Activated B cell treated with CpG ODN at 0.5 μM for 24 hours (primary cell): ENCODE data around the gene LSM14A. TPM values are rescaled to one million over a fixed set of nuclear protein-coding genes. Genes with fewer than 3 reads are reported as not detected.

Experiments used
- ATAC-seq: fragments of 200-7000 bp; cut with Tn5 transposase; one replicate; pipeline ENCODE4 v1.10.0; 2021; ENCODE audit warnings: low read depth, mild to moderate bottlenecking, moderate library complexity
- CTCF ChIA-PET: fragments of 350-600 bp; sonication (Branson Sonifier 250); formaldehyde crosslinking; loops from one replicate; lab custom pipeline; 2021; ENCODE audit warnings: antibody characterized with exemption; lab: Charles Lee
- POLR2A ChIA-PET: fragments of 350-600 bp; sonication (Branson Sonifier 250); formaldehyde crosslinking; loops from one replicate; lab custom pipeline; 2021; ENCODE audit warnings: antibody characterized with exemption; lab: Charles Lee
- DNase-seq: peaks from one replicate; pipeline ENCODE4 v3.0.0; 2022
- H3K27ac Mint-ChIP-seq: one replicate; pipeline ENCODE4 v1.8.0; 2020; ENCODE audit warnings: mixed read lengths
- H3K27me3 Mint-ChIP-seq: one replicate; pipeline ENCODE4 v1.8.0; 2021; ENCODE audit warnings: mixed read lengths
- H3K36me3 Mint-ChIP-seq: one replicate; pipeline ENCODE4 v1.8.0; 2021; ENCODE audit warnings: low read depth, mixed read lengths
- H3K4me1 Mint-ChIP-seq: one replicate; pipeline ENCODE4 v1.8.0; 2021; ENCODE audit warnings: mixed read lengths
- H3K4me3 Mint-ChIP-seq: one replicate; pipeline ENCODE4 v1.8.0; 2020; ENCODE audit warnings: mild to moderate bottlenecking, mixed read lengths
- H3K9me3 Mint-ChIP-seq: one replicate; pipeline ENCODE4 v1.8.0; 2020; ENCODE audit warnings: mixed read lengths
- CTCF ChIP-seq: fragments of 200-600 bp; IDR thresholded peaks from one replicate; pipeline ENCODE4 v1.8.0; 2022; ENCODE audit warnings: antibody characterized with exemption, mild to moderate bottlenecking
- intact Hi-C: fragments of 100-400 bp; cut with micrococcal nuclease; formaldehyde crosslinking; loops from one replicate; pipeline ENCODE4 v1.15.1; 2024
- total RNA-seq: library from RNA; stranded (reverse); gene quantifications from 2 replicates; pipeline ENCODE4 v1.2.3, GENCODE V29; 2022

LSM14A gene
- total RNA-seq, 1 donor from 2014 or later: 136 TPM

DNA sequence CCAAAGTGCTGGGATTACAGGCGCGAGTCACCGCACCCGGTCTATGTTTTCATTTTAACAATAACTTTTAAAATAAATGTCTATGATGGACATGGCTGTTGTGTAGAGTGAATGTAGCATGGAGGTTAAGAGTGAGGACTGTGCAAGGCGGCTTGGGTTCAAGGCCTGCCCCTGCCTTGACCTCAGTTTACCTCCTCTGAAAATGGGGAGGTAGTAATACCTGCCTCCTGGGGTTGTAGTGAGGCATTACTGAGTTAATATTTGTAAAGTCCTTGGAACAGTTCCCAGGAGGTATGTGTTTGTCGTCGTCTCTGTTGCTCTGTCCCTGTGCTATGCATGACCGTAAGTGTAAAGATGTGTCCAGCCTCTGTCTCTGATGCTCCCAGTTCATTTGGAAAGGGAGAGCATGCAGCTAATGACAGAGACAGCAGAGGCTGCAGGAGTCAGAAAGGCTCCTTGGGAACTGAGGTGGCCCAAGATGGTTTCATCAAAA, 91.5 kb downstream of the LSM14A start:
- Mint-ChIP-seq H3K9me3 (peaks cover 2% of the 10 kb centered on the region), H3K4me1 (peaks cover 57% of the 10 kb centered on the region), H3K27me3 (no peaks in the 10 kb centered on the region), H3K36me3 (peaks cover 35% of the 10 kb centered on the region), H3K27ac (no peak overlapping the region), H3K4me3 (no peak overlapping the region)
- POLR2A ChIA-PET: no interaction called here
- intact Hi-C loops: loop anchor here (10.0 kb wide), 1 partner anchor 1089 kb away; no protein-coding TSS in a partner anchor
- no peak for ATAC-seq
- no peak for TF ChIP-seq CTCF
- no peak for DNase-seq
- CTCF ChIA-PET: no interaction called here

DNA sequence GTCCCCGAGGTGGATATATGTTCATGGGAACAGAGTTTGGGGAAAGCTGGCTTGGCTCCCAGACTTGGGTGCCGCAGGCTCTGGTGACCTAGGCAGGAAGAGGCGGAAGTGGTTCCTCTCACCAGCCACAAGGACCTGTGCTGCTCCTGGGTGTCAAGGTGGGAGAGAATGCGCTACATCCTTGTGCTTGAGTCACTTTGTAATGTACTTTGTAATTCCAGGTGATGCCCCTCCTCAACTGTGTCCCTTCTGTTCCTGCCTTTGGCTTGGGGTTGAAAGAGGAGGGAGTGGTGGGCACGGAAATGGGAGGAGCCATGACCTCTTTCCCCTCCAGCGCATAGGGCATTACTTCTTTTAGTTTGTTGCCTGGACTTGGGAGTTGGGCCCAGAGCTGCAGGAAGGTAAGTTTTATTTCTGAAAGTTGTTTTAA, 92.9 kb downstream of the LSM14A start:
- Mint-ChIP-seq H3K27me3 (no peaks in the 10 kb centered on the region), H3K9me3 (no peaks in the 10 kb centered on the region), H3K36me3 (peaks cover 26% of the 10 kb centered on the region), H3K27ac (no peak overlapping the region), H3K4me3 (no peak overlapping the region), H3K4me1 (peaks cover 60% of the 10 kb centered on the region)
- ATAC-seq (no peak), DNase-seq (no peak)
- CTCF ChIA-PET: interaction anchor here (0.9 kb wide), 1 partner anchor 9 kb away, joined by 3 read pairs; no protein-coding TSS in a partner anchor
- intact Hi-C loops: loop anchor here (10.0 kb wide), 1 partner anchor 1090 kb away; no protein-coding TSS in a partner anchor
- POLR2A ChIA-PET: no interaction called here
- TF ChIP-seq CTCF: no peak

- DNase-seq (no peak), ATAC-seq (no peak)
- intact Hi-C loops: loop anchor here (10.0 kb wide), 1 partner anchor 1094 kb away; no protein-coding TSS in a partner anchor
- Mint-ChIP-seq H3K4me3 (peak overlapping the region; percentile 29), H3K9me3 (no peaks in the 10 kb centered on the region), H3K36me3 (peaks cover 16% of the 10 kb centered on the region), H3K27me3 (no peaks in the 10 kb centered on the region), H3K4me1 (peaks cover 82% of the 10 kb centered on the region), H3K27ac (peak overlapping the region; percentile 95)
- ChIA-PET POLR2A (interaction anchor here (0.9 to 3.4 kb wide), 9 partner anchors 8 to 98 kb away, joined by 3 to 19 read pairs (median 7); partner anchors contain the start of gene GARRE1), CTCF (interaction anchor here (1.5 to 1.6 kb wide), 2 partner anchors 42 to 77 kb away, joined by 3 to 4 read pairs; no protein-coding TSS in a partner anchor)
- TF ChIP-seq CTCF: no peak
Measured at GRCh38 chr19:34269081-34269480, 96.8 kb downstream of the LSM14A start.

GRCh38 chr19:34269489-34269888, 97.2 kb downstream of the LSM14A start:
- no peaks in the 10 kb centered on the region for H3K27me3 Mint-ChIP-seq
- no peaks in the 10 kb centered on the region for H3K9me3 Mint-ChIP-seq
- peak overlapping the region; percentile 77 for H3K4me3 Mint-ChIP-seq
- no peak for TF ChIP-seq CTCF
- peaks cover 84% of the 10 kb centered on the region for H3K4me1 Mint-ChIP-seq
- peak; percentile 15 for ATAC-seq
- H3K36me3 Mint-ChIP-seq: peaks cover 16% of the 10 kb centered on the region
- H3K27ac Mint-ChIP-seq: peak overlapping the region; percentile 95
- no peak for DNase-seq
- intact Hi-C loops: loop anchor here (10.0 kb wide), 1 partner anchor 1095 kb away; no protein-coding TSS in a partner anchor
- ChIA-PET CTCF (interaction anchor here (0.7 to 1.6 kb wide), 3 partner anchors 20 to 77 kb away, joined by 3 to 4 read pairs (median 3); no protein-coding TSS in a partner anchor), POLR2A (interaction anchor here (0.7 to 3.4 kb wide), 11 partner anchors 8 to 161 kb away, joined by 3 to 19 read pairs (median 7); partner anchors contain the start of gene GARRE1)

- no peaks in the 10 kb centered on the region for H3K27me3 Mint-ChIP-seq
- POLR2A ChIA-PET: interaction anchor here (0.5 to 3.4 kb wide), 15 partner anchors 9 to 407 kb away, joined by 3 to 19 read pairs (median 4); partner anchors contain the start of genes GARRE1 and ZNF302
- ATAC-seq (peak; percentile 87), DNase-seq (peak; percentile 47)
- CTCF ChIA-PET: interaction anchor here (0.7 to 1.6 kb wide), 3 partner anchors 21 to 76 kb away, joined by 3 to 4 read pairs (median 3); no protein-coding TSS in a partner anchor
- no peaks in the 10 kb centered on the region for H3K9me3 Mint-ChIP-seq
- H3K36me3 Mint-ChIP-seq: peaks cover 16% of the 10 kb centered on the region
- peak overlapping the region; percentile 95 for H3K27ac Mint-ChIP-seq
- peaks cover 85% of the 10 kb centered on the region for H3K4me1 Mint-ChIP-seq
- intact Hi-C loops: loop anchor here (1.0 to 10.0 kb wide), 3 partner anchors 15 to 1095 kb away; no protein-coding TSS in a partner anchor
- TF ChIP-seq CTCF: no peak
- peak overlapping the region; percentile 77 for H3K4me3 Mint-ChIP-seq
Measured at GRCh38 chr19:34269968-34270621, 97.8 kb downstream of the LSM14A start.
